Progenitor cell of endocrine pancreas (in vitro differentiated cells): Measurements from ENCODE around the gene PTGR1. TPM values are rescaled to one million over a fixed set of nuclear protein-coding genes. Genes with fewer than 3 reads are reported as not detected.
A peak's percentile ranks its signal among the peaks of the same experiment; 100 is the strongest.

Source experiments
- DNase-seq: peaks from one replicate; pipeline ENCODE4 v3.0.0; 2021; ENCODE audit warnings: low spot score; ENCODE audit not compliant: unreplicated experiment
- H3K27ac Mint-ChIP-seq: 2 replicates; pipeline ENCODE4 v1.8.0; 2021; ENCODE audit warnings: mild to moderate bottlenecking, moderate library complexity, mixed read lengths
- H3K27me3 Mint-ChIP-seq: 2 replicates; pipeline ENCODE4 v1.8.0; 2021; ENCODE audit warnings: mixed read lengths
- H3K36me3 Mint-ChIP-seq: 2 replicates; pipeline ENCODE4 v1.8.0; 2022; ENCODE audit warnings: mixed read lengths; ENCODE audit not compliant: insufficient read depth
- H3K4me1 Mint-ChIP-seq: 2 replicates; pipeline ENCODE4 v1.8.0; 2021; ENCODE audit warnings: low read depth, mixed read lengths
- H3K4me3 Mint-ChIP-seq: 2 replicates; pipeline ENCODE4 v1.8.0; 2021; ENCODE audit warnings: low read depth, mild to moderate bottlenecking, moderate library complexity, mixed read lengths
- H3K9me3 Mint-ChIP-seq: 2 replicates; pipeline ENCODE4 v1.8.0; 2021; ENCODE audit warnings: low read depth, mixed read lengths
- total RNA-seq: library from RNA; stranded (reverse); gene quantifications from 2 replicates; pipeline ENCODE4 v1.2.1, GENCODE V29; 2021
- TF ChIP-seq, protein P1 (sequence below): fragments of 200-600 bp; sonication (generic); IDR thresholded peaks from one replicate; pipeline ENCODE4 v1.5.0; 2021; ENCODE audit warnings: antibody characterized with exemption, mild to moderate bottlenecking; ENCODE audit not compliant: unreplicated experiment

PTGR1 gene
- total RNA-seq, 1 donor from 2014 or later = 50.1 TPM

DNA sequence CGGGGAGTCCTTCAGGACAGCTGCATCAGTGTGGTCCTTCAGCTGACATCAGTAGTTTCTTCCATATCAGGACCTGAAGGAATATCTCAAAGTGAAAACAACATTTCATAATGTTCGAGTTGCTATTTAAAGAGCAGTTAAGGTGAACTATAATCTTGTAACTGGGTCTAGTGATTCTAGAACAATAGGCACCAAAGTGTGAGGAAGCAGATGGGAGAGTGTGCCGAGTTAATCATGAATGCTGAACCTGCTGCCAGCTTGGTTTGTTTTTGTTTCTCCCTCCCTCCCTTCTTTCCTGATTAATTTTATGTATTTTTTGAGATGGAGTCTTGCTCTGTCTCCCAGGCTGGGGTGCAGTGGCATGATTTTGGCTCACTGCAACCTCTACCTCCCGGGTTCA lies 3.6 kb upstream of the PTGR1 start:
- no peak overlapping the region for H3K27ac Mint-ChIP-seq
- no peaks in the 10 kb centered on the region for H3K9me3 Mint-ChIP-seq
- H3K4me3 Mint-ChIP-seq = no peak overlapping the region
- H3K27me3 Mint-ChIP-seq = peaks cover 7% of the 10 kb centered on the region
- TF ChIP-seq, protein P1, sequence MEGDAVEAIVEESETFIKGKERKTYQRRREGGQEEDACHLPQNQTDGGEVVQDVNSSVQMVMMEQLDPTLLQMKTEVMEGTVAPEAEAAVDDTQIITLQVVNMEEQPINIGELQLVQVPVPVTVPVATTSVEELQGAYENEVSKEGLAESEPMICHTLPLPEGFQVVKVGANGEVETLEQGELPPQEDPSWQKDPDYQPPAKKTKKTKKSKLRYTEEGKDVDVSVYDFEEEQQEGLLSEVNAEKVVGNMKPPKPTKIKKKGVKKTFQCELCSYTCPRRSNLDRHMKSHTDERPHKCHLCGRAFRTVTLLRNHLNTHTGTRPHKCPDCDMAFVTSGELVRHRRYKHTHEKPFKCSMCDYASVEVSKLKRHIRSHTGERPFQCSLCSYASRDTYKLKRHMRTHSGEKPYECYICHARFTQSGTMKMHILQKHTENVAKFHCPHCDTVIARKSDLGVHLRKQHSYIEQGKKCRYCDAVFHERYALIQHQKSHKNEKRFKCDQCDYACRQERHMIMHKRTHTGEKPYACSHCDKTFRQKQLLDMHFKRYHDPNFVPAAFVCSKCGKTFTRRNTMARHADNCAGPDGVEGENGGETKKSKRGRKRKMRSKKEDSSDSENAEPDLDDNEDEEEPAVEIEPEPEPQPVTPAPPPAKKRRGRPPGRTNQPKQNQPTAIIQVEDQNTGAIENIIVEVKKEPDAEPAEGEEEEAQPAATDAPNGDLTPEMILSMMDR = no peak
- DNase-seq = no peak
- peaks cover 43% of the 10 kb centered on the region for H3K4me1 Mint-ChIP-seq
- H3K36me3 Mint-ChIP-seq = no peaks in the 10 kb centered on the region

- no peaks in the 10 kb centered on the region for H3K9me3 Mint-ChIP-seq
- H3K4me3 Mint-ChIP-seq = peak overlapping the region; percentile 58
- TF ChIP-seq, protein P1 = no peak
- H3K4me1 Mint-ChIP-seq = peaks cover 47% of the 10 kb centered on the region
- H3K27ac Mint-ChIP-seq = peak overlapping the region; percentile 76
- H3K27me3 Mint-ChIP-seq = peaks cover 7% of the 10 kb centered on the region
- DNase-seq = no peak
- peaks cover 1% of the 10 kb centered on the region for H3K36me3 Mint-ChIP-seq
Observed at GRCh38 chr9:111601237-111602018, 2.0 kb upstream of the PTGR1 start.

- Mint-ChIP-seq H3K9me3 (no peaks in the 10 kb centered on the region), H3K27me3 (peaks cover 7% of the 10 kb centered on the region), H3K4me1 (peaks cover 40% of the 10 kb centered on the region), H3K4me3 (peak overlapping the region; percentile 96), H3K27ac (peak overlapping the region; percentile 94), H3K36me3 (peaks cover 3% of the 10 kb centered on the region)
- DNase-seq = no peak
- TF ChIP-seq, protein P1 = no peak
Observed at GRCh38 chr9:111599955-111600343, 502 bp upstream of the PTGR1 start.

GRCh38 chr9:111598733-111599091 lies 735 bp downstream of the PTGR1 start:
- Mint-ChIP-seq H3K27ac (peak overlapping the region; percentile 67), H3K4me1 (peaks cover 27% of the 10 kb centered on the region), H3K9me3 (no peaks in the 10 kb centered on the region), H3K36me3 (peaks cover 8% of the 10 kb centered on the region), H3K4me3 (peak overlapping the region; percentile 96), H3K27me3 (peaks cover 4% of the 10 kb centered on the region)
- no peak for DNase-seq
- TF ChIP-seq, protein P1 = no peak

DNA sequence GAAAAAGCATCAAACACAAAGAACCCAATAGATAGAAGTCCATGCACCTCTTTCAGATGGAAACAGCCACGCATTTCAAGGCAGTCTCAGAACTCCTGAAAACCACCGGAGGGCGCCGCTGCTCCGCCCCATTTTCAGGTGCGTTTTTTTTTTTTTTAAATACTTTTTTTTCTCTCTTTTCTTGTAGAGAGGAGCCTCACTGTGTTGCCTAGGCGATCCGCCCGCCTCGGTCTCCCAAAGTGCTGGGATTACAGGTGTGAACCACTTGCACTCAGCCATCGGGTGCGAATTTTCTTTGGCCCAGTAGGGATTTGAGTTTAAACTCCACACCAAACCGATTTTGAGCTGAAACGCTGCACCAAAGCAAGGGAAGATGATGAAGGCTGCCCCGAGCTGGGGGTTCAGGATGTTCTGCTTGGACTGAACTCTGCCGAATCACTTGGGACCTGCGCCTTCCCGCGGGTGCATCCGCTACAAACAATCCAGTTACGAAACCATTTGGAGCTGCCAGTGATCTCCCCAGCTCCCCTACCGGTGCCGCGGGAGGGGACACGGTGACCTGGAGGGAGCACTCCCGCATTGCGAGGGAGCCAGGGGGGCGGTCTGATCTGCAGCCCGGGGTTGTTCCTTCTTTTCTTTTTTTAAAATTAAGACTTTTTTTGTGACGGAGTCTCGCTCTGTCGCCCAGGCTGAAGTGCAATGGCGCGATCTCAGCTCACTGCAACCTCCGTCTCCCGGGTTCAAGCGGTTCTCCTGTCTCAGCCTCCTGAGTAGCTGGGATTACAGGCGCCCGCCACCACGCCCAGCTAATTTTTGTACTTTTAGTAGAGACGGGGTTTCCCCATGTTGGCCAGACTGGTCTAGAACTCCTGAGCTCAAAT lies 1.4 kb downstream of the PTGR1 start:
- H3K27ac Mint-ChIP-seq = peak overlapping the region; percentile 67
- peaks cover 10% of the 10 kb centered on the region for H3K36me3 Mint-ChIP-seq
- TF ChIP-seq, protein P1 = peak; percentile 78
- H3K4me1 Mint-ChIP-seq = peaks cover 21% of the 10 kb centered on the region
- peak; percentile 53 for DNase-seq
- peaks cover 2% of the 10 kb centered on the region for H3K27me3 Mint-ChIP-seq
- H3K4me3 Mint-ChIP-seq = peak overlapping the region; percentile 96
- H3K9me3 Mint-ChIP-seq = no peaks in the 10 kb centered on the region
